HCT116 (cell line): Measurements from ENCODE around the gene STK11. TPM values are rescaled to one million over a fixed set of nuclear protein-coding genes. Genes with fewer than 3 reads are reported as not detected.

Source experiments
- ATAC-seq: fragments of 200-7000 bp; cut with Tn5 transposase; 2 replicates; pipeline ENCODE4 v1.9.1; 2020; ENCODE audit warnings: mild to moderate bottlenecking, moderate library complexity
- BruUV-seq: library from RNA; stranded (reverse); fragments of 400-500 nt; replicated peaks from 2 replicates; lab custom pipeline; 2021; lab: Mats Ljungman, UMichigan
- CTCF ChIA-PET: fragments of 300-600 bp; sonication (Branson Sonifier 250); formaldehyde crosslinking; loops from one replicate; lab custom pipeline; 2021; ENCODE audit warnings: antibody characterized with exemption; lab: Charles Lee
- POLR2A ChIA-PET: fragments of 300-600, 350-600 bp; sonication (Branson Sonifier 250); formaldehyde crosslinking; loops from one replicate; lab custom pipeline; 2021; ENCODE audit warnings: antibody characterized with exemption; lab: Charles Lee
- RAD21 ChIA-PET, 2 experiments: fragments of 300-600 bp; sonication (Branson Sonifier 250); formaldehyde crosslinking; loops; one replicate each; lab custom pipeline; 2023; ENCODE audit warnings: low total read pairs in 2 of 2; ENCODE audit not compliant: uncharacterized antibody in 2 of 2, unreplicated experiment in 2 of 2, low non-redundant PET in 1 of 2; lab: Charles Lee
- DNase-seq: peaks from one replicate; pipeline ENCODE4 v3.0.0-alpha.2; 2010; ENCODE audit warnings: low read depth, low spot score
- H2AFZ ChIP-seq: fragments of 200-600 bp; shearing (Covaris generic), sonication (generic); 2 replicates; pipeline ENCODE4 v1.6.1; 2017; ENCODE audit warnings: low read depth, mixed run types, mixed read lengths, antibody characterized with exemption, low read length; ENCODE audit not compliant: poor library complexity, severe bottlenecking
- H3K27ac ChIP-seq: 2 replicates; pipeline ENCODE4 v1.5.1; 2012; ENCODE audit warnings: low read depth, low read length
- H3K27me3 ChIP-seq: fragments of 200-600 bp; sonication (generic); 2 replicates; pipeline ENCODE4 v1.6.1; 2016; ENCODE audit warnings: mixed run types, low read length, mixed read lengths; ENCODE audit not compliant: insufficient read depth
- H3K36me3 ChIP-seq, 2 experiments: fragments of 200-500 bp in 1 of 2; fragments of 200-600 bp in 1 of 2; sonication (Bioruptor generic) in 1 of 2; sonication (generic) in 1 of 2; 2 replicates each; pipeline versions ENCODE4 v1.5.1 to v1.6.1; 2014 to 2016; ENCODE audit warnings: low read length in 2 of 2, inconsistent platforms in 1 of 2, mixed read lengths in 1 of 2, mixed run types in 1 of 2; ENCODE audit not compliant: insufficient read depth in 2 of 2, control insufficient read depth in 1 of 2
- H3K4me1 ChIP-seq, 2 experiments: fragments of 200-600 bp in 1 of 2; sonication (generic) in 1 of 2; 2 replicates each; pipeline versions ENCODE4 v1.5.1 to v1.6.1; 2012 to 2017; ENCODE audit warnings: low read length in 2 of 2, inconsistent platforms in 1 of 2, mild to moderate bottlenecking in 1 of 2, mixed read lengths in 1 of 2, mixed run types in 1 of 2, moderate library complexity in 1 of 2; ENCODE audit not compliant: insufficient read depth in 2 of 2, control insufficient read depth in 1 of 2
- H3K4me2 ChIP-seq: fragments of 200-600 bp; sonication (generic); 2 replicates; pipeline ENCODE4 v1.6.1; 2017; ENCODE audit warnings: mixed run types, low read length, mixed read lengths
- H3K4me3 ChIP-seq, 2 experiments: fragments of 200-600 bp in 1 of 2; sonication (generic) in 1 of 2; replicated peaks in 1 of 2; 2 replicates each; pipeline ENCODE4 v1.5.1; 2011 to 2016; ENCODE audit warnings: low read length in 2 of 2, control low read depth in 1 of 2, low read depth in 1 of 2, mild to moderate bottlenecking in 1 of 2, mixed read lengths in 1 of 2, mixed run types in 1 of 2
- H3K79me2 ChIP-seq: fragments of 200-600 bp; sonication (generic); 2 replicates; pipeline ENCODE4 v1.6.1; 2017; ENCODE audit warnings: mild to moderate bottlenecking, mixed run types, low read length, moderate library complexity, mixed read lengths; ENCODE audit not compliant: insufficient read depth
- H3K9ac ChIP-seq: fragments of 200-600 bp; sonication (generic); 2 replicates; pipeline ENCODE4 v1.6.1; 2016; ENCODE audit warnings: low read length, mixed read lengths
- H3K9me2 ChIP-seq: fragments of 200-600 bp; sonication (generic), shearing (Covaris generic); 2 replicates; pipeline ENCODE4 v1.6.1; 2017; ENCODE audit warnings: mixed run types, mild to moderate bottlenecking, moderate library complexity; ENCODE audit not compliant: insufficient read depth
- H3K9me3 ChIP-seq, 2 experiments: fragments of 200-500 bp in 1 of 2; fragments of 200-600 bp in 1 of 2; sonication (Bioruptor generic) in 1 of 2; sonication (generic) in 1 of 2; 2 replicates each; pipeline ENCODE4 v1.6.1; 2014 to 2017; ENCODE audit warnings: low read length in 2 of 2, mixed read lengths in 2 of 2, inconsistent platforms in 1 of 2, low read depth in 1 of 2, mild to moderate bottlenecking in 1 of 2, mixed run types in 1 of 2, moderate library complexity in 1 of 2; ENCODE audit not compliant: control insufficient read depth in 1 of 2, insufficient read depth in 1 of 2
- H4K20me1 ChIP-seq: fragments of 200-600 bp; sonication (generic), shearing (Covaris generic); 2 replicates; pipeline ENCODE4 v1.6.1; 2017; ENCODE audit warnings: mixed run types, mild to moderate bottlenecking, moderate library complexity; ENCODE audit not compliant: insufficient read depth
- ATF3 ChIP-seq: IDR thresholded peaks from 2 replicates; pipeline ENCODE4 v1.6.1; 2012
- CBX3 ChIP-seq: IDR thresholded peaks from 2 replicates; pipeline ENCODE4 v1.6.1; 2012; ENCODE audit warnings: low read depth
- EZH2 ChIP-seq: fragments of 200-600 bp; sonication (generic); IDR thresholded peaks from 2 replicates; pipeline ENCODE4 v1.6.1; 2017; ENCODE audit warnings: antibody characterized with exemption, mixed run types
- MAX ChIP-seq: IDR thresholded peaks from 2 replicates; pipeline ENCODE4 v1.6.1; 2012
- POLR2A ChIP-seq: IDR thresholded peaks from 2 replicates; pipeline ENCODE4 v1.7.0; 2011; ENCODE audit warnings: borderline replicate concordance; ENCODE audit not compliant: insufficient read depth, insufficient read length; ENCODE audit errors: extremely low read depth
- REST ChIP-seq: IDR thresholded peaks from 2 replicates; pipeline ENCODE4 v1.6.1; 2012; ENCODE audit warnings: low read depth
- intact Hi-C: fragments of 100-400 bp; cut with micrococcal nuclease; formaldehyde crosslinking; loops from 2 replicates; pipeline ENCODE4 v1.10.0; 2022
- total RNA-seq: library from RNA; stranded (reverse); gene quantifications from one replicate; pipeline ENCODE4 v1.2.1, GENCODE V29; 2021; ENCODE audit not compliant: unreplicated experiment

STK11 gene
- total RNA-seq, 1 experiment from 2014 or later = 86.9 TPM

- peak overlapping the region; percentile 92 for H3K27ac ChIP-seq
- H4K20me1 ChIP-seq = no peaks in the 10 kb centered on the region
- no peaks in the 10 kb centered on the region for H3K9me3 ChIP-seq
- H3K4me2 ChIP-seq = peak overlapping the region; percentile 96
- ATAC-seq = peak; percentile 33
- H3K79me2 ChIP-seq = peaks cover 65% of the 10 kb centered on the region
- H3K9ac ChIP-seq = peak overlapping the region; percentile 99
- no peaks in the 10 kb centered on the region for H3K9me2 ChIP-seq
- TF ChIP-seq MAX (no peak), CBX3 (no peak)
- DNase-seq = no peak
- BruUV-seq = TSS peak; percentile 44
- peaks cover 0 to 7% of the 10 kb centered on the region in 2 experiments; a peak in 1 of 4 replicates for H3K36me3 ChIP-seq
- H3K4me1 ChIP-seq = peaks cover 54 to 80% of the 10 kb centered on the region in 2 experiments
- RAD21 ChIA-PET = no interaction called here
- intact Hi-C loops = no loop called here
- no peak overlapping the region for H2AFZ ChIP-seq
- POLR2A ChIA-PET = no interaction called here
- CTCF ChIA-PET = no interaction called here
- peak overlapping the region; percentile 95 to 98 for H3K4me3 ChIP-seq
- no peaks in the 10 kb centered on the region for H3K27me3 ChIP-seq
Observed at GRCh38 chr19:1172353-1173158, 33.0 kb upstream of the STK11 start.

GRCh38 chr19:1173159-1173844 is 32.3 kb upstream of the STK11 start:
- ChIA-PET POLR2A (no interaction called here), CTCF (no interaction called here)
- H3K79me2 ChIP-seq = peaks cover 57% of the 10 kb centered on the region
- peak overlapping the region; percentile 92 for H3K27ac ChIP-seq
- H3K27me3 ChIP-seq = no peaks in the 10 kb centered on the region
- no peaks in the 10 kb centered on the region for H4K20me1 ChIP-seq
- H3K4me3 ChIP-seq = peak overlapping the region; percentile 95 to 98
- no TSS peak for BruUV-seq
- H3K4me1 ChIP-seq = peaks cover 61 to 86% of the 10 kb centered on the region in 2 experiments
- H3K4me2 ChIP-seq = peak overlapping the region; percentile 96
- intact Hi-C loops = no loop called here
- no peaks in the 10 kb centered on the region for H3K9me2 ChIP-seq
- no peaks in the 10 kb centered on the region for H3K9me3 ChIP-seq
- no peak overlapping the region for H2AFZ ChIP-seq
- TF ChIP-seq REST (no peak), ATF3 (no peak), POLR2A (no peak), EZH2 (no peak)
- TF ChIP-seq, all 23 proteins: peak for 0
- DNase-seq = no peak
- Histone ChIP-seq H3K36me3 (peaks cover 0 to 7% of the 10 kb centered on the region in 2 experiments; a peak in 1 of 4 replicates), H3K9ac (peak overlapping the region; percentile 99)
- RAD21 ChIA-PET = no interaction called here
- ATAC-seq = 0 out of 2 replicates have a peak, but pooled peaks have one; percentile 3
